WTC11 (cell line): ENCODE measurements around the gene ZNF747. TPM values are rescaled to one million over a fixed set of nuclear protein-coding genes. Genes with fewer than 3 reads are reported as not detected.

Experiments
- ATAC-seq: fragments of 200-7000 bp; cut with Tn5 transposase; 2 replicates; pipeline ENCODE4 v1.10.0; 2021; ENCODE audit warnings: mild to moderate bottlenecking, moderate library complexity
- CTCF ChIA-PET: fragments of 300-600 bp; sonication (Branson Sonifier 250); formaldehyde crosslinking; loops from one replicate; lab custom pipeline; 2021; ENCODE audit warnings: antibody characterized with exemption; lab: Charles Lee
- POLR2A ChIA-PET: fragments of 350-600 bp; sonication (Branson Sonifier 250); formaldehyde crosslinking; loops from one replicate; lab custom pipeline; 2021; ENCODE audit warnings: antibody characterized with exemption; lab: Charles Lee
- DNase-seq: peaks from one replicate; pipeline ENCODE4 v3.0.0; 2021; ENCODE audit warnings: low spot score
- H3K27ac Mint-ChIP-seq: 2 replicates; pipeline ENCODE4 v1.8.0; 2021; ENCODE audit warnings: mixed read lengths
- H3K27me3 Mint-ChIP-seq: 2 replicates; pipeline ENCODE4 v1.8.0; 2021; ENCODE audit warnings: low read depth, mild to moderate bottlenecking, moderate library complexity, mixed read lengths
- H3K36me3 Mint-ChIP-seq: 2 replicates; pipeline ENCODE4 v1.8.0; 2021; ENCODE audit warnings: mixed read lengths
- H3K4me1 Mint-ChIP-seq: 2 replicates; pipeline ENCODE4 v1.8.0; 2022; ENCODE audit warnings: mixed read lengths
- H3K4me3 Mint-ChIP-seq: 2 replicates; pipeline ENCODE4 v1.8.0; 2021; ENCODE audit warnings: mild to moderate bottlenecking, moderate library complexity, mixed read lengths
- H3K9me3 Mint-ChIP-seq: 2 replicates; pipeline ENCODE4 v1.8.0; 2021; ENCODE audit warnings: mixed read lengths
- ELF4 ChIP-seq: sonication (generic); formaldehyde crosslinking; IDR thresholded peaks from 2 replicates; pipeline ENCODE4 v1.8.1; 2022; ENCODE audit warnings: low read depth, mild to moderate bottlenecking, moderate library complexity, missing genetic modification reagents
- KAT7 ChIP-seq: sonication (generic); formaldehyde crosslinking; IDR thresholded peaks from 2 replicates; pipeline ENCODE4 v1.8.1; 2023; ENCODE audit warnings: missing genetic modification reagents, mild to moderate bottlenecking, borderline replicate concordance
- TCF7 ChIP-seq: sonication (generic); formaldehyde crosslinking; IDR thresholded peaks from 2 replicates; pipeline ENCODE4 v1.8.0; 2022; ENCODE audit warnings: mild to moderate bottlenecking, low read depth, missing genetic modification reagents, moderate library complexity
- ZNF232 ChIP-seq: sonication (generic); formaldehyde crosslinking; IDR thresholded peaks from 2 replicates; pipeline ENCODE4 v1.8.0; 2022; ENCODE audit warnings: mild to moderate bottlenecking, missing genetic modification reagents
- ZNF671 ChIP-seq: fragments of 250-450 bp; sonication (Bioruptor Pico); IDR thresholded peaks from 2 replicates; pipeline ENCODE4 v1.8.0; 2021; ENCODE audit warnings: mild to moderate bottlenecking
- total RNA-seq: library from RNA; stranded (reverse); gene quantifications from 3 replicates; pipeline ENCODE4 v1.2.3, GENCODE V29; 2021
- TF ChIP-seq, protein P1 (sequence below): sonication (generic); formaldehyde crosslinking; conservative IDR thresholded peaks from 2 replicates; pipeline ENCODE4 v1.8.1; 2023; ENCODE audit warnings: mild to moderate bottlenecking, low read depth, missing genetic modification reagents, moderate library complexity
- TF ChIP-seq, protein P2 (sequence below): sonication (generic); formaldehyde crosslinking; IDR thresholded peaks from 2 replicates; pipeline ENCODE4 v1.8.1; 2022; ENCODE audit warnings: missing genetic modification reagents, borderline replicate concordance
- TF ChIP-seq, protein P3 (sequence below): sonication (generic); formaldehyde crosslinking; IDR thresholded peaks from 2 replicates; pipeline ENCODE4 v1.8.0; 2023; ENCODE audit warnings: mild to moderate bottlenecking, missing genetic modification reagents
- TF ChIP-seq, protein P4 (sequence below): sonication (generic); formaldehyde crosslinking; conservative IDR thresholded peaks from 2 replicates; pipeline ENCODE4 v1.8.1; 2022; ENCODE audit warnings: mild to moderate bottlenecking, missing genetic modification reagents
- TF ChIP-seq, protein P5 (sequence below): sonication (generic); formaldehyde crosslinking; IDR thresholded peaks from 2 replicates; pipeline ENCODE4 v1.8.1; 2023; ENCODE audit warnings: mild to moderate bottlenecking, missing genetic modification reagents, moderate library complexity
- TF ChIP-seq, protein P6 (sequence below): sonication (generic); formaldehyde crosslinking; IDR thresholded peaks from 2 replicates; pipeline ENCODE4 v1.8.1; 2023; ENCODE audit warnings: mild to moderate bottlenecking, moderate library complexity, missing genetic modification reagents
- TF ChIP-seq, protein P7 (sequence below): sonication (generic); formaldehyde crosslinking; IDR thresholded peaks from 2 replicates; pipeline ENCODE4 v1.8.1; 2022; ENCODE audit warnings: low read depth, missing genetic modification reagents, borderline replicate concordance
- TF ChIP-seq, protein P8 (sequence below): sonication (generic); formaldehyde crosslinking; IDR thresholded peaks from 2 replicates; pipeline ENCODE4 v1.8.1; 2022; ENCODE audit warnings: mild to moderate bottlenecking, missing genetic modification reagents, moderate library complexity, borderline replicate concordance

ZNF747 gene
- total RNA-seq, 1 experiment from 2014 or later, result 11.3 TPM

DNA sequence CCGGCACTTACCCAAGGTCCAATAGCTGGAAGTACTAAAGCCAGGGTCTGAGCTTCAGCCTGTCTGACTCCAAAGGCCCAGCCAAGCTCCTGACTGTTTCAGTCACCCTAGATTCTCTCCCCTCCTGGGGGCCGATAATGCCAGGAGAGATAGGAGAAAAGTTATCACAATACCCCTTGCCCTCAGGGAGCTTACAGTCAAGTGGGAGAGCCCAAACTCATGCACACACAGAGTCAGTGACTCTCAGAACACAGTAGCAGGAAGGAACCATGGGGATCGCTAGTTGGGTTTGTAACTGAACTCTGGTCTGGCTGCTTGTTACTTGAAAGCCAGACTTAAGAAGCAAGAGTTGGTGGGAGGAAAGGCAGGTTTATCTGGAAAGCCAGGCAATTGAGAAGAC lies 23.1 kb downstream of the ZNF747 start (continued):
- TF ChIP-seq KAT7, result no peak
- TF ChIP-seq, protein P1, sequence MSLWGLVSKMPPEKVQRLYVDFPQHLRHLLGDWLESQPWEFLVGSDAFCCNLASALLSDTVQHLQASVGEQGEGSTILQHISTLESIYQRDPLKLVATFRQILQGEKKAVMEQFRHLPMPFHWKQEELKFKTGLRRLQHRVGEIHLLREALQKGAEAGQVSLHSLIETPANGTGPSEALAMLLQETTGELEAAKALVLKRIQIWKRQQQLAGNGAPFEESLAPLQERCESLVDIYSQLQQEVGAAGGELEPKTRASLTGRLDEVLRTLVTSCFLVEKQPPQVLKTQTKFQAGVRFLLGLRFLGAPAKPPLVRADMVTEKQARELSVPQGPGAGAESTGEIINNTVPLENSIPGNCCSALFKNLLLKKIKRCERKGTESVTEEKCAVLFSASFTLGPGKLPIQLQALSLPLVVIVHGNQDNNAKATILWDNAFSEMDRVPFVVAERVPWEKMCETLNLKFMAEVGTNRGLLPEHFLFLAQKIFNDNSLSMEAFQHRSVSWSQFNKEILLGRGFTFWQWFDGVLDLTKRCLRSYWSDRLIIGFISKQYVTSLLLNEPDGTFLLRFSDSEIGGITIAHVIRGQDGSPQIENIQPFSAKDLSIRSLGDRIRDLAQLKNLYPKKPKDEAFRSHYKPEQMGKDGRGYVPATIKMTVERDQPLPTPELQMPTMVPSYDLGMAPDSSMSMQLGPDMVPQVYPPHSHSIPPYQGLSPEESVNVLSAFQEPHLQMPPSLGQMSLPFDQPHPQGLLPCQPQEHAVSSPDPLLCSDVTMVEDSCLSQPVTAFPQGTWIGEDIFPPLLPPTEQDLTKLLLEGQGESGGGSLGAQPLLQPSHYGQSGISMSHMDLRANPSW (CRISPR knock-in tag), result no peak

DNA sequence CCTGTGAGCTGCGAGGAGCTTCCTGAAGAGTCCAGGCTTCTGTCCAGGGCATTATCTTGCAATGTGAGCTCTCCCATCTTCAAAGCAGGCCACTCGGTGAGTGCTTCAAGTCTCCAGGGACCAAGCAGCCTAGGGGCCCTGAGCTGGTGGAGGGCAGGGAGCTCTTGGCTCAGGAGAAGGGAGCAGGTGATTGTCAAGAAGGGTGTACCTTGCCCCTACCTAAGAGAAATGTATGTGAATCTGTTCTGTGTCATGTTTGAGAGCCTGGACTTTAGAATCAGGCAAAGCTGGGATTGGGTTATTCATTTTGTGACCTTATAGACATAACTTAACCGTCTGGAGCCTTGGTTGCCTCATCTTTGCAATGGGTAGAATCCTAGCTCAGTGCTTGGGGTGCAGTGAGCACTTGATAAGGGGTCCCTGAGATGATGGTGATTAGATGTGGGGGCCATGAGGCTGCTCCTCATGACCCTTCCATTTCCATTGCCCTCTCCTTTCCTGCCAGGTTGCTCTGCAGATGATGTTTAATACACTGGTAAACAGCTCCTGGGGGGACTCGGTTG lies 24.2 kb downstream of the ZNF747 start:
- no peaks in the 10 kb centered on the region for H3K9me3 Mint-ChIP-seq
- peaks cover 7% of the 10 kb centered on the region for H3K27me3 Mint-ChIP-seq
- POLR2A ChIA-PET, result no interaction called here
- no peak overlapping the region for H3K27ac Mint-ChIP-seq
- TF ChIP-seq, protein P2, sequence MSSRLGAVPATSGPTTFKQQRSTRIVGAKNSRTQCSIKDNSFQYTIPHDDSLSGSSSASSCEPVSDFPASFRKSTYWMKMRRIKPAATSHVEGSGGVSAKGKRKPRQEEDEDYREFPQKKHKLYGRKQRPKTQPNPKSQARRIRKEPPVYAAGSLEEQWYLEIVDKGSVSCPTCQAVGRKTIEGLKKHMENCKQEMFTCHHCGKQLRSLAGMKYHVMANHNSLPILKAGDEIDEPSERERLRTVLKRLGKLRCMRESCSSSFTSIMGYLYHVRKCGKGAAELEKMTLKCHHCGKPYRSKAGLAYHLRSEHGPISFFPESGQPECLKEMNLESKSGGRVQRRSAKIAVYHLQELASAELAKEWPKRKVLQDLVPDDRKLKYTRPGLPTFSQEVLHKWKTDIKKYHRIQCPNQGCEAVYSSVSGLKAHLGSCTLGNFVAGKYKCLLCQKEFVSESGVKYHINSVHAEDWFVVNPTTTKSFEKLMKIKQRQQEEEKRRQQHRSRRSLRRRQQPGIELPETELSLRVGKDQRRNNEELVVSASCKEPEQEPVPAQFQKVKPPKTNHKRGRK (CRISPR knock-in tag), result no peak
- TF ChIP-seq, protein P3, sequence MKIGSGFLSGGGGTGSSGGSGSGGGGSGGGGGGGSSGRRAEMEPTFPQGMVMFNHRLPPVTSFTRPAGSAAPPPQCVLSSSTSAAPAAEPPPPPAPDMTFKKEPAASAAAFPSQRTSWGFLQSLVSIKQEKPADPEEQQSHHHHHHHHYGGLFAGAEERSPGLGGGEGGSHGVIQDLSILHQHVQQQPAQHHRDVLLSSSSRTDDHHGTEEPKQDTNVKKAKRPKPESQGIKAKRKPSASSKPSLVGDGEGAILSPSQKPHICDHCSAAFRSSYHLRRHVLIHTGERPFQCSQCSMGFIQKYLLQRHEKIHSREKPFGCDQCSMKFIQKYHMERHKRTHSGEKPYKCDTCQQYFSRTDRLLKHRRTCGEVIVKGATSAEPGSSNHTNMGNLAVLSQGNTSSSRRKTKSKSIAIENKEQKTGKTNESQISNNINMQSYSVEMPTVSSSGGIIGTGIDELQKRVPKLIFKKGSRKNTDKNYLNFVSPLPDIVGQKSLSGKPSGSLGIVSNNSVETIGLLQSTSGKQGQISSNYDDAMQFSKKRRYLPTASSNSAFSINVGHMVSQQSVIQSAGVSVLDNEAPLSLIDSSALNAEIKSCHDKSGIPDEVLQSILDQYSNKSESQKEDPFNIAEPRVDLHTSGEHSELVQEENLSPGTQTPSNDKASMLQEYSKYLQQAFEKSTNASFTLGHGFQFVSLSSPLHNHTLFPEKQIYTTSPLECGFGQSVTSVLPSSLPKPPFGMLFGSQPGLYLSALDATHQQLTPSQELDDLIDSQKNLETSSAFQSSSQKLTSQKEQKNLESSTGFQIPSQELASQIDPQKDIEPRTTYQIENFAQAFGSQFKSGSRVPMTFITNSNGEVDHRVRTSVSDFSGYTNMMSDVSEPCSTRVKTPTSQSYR (CRISPR knock-in tag), result no peak
- TF ChIP-seq, protein P4, sequence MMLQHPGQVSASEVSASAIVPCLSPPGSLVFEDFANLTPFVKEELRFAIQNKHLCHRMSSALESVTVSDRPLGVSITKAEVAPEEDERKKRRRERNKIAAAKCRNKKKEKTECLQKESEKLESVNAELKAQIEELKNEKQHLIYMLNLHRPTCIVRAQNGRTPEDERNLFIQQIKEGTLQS (CRISPR knock-in tag), result no peak
- no peak for TF ChIP-seq ELF4
- CTCF ChIA-PET, result interaction anchor here (1.1 kb wide), 1 partner anchor 399 kb away, joined by 3 read pairs; no protein-coding TSS in a partner anchor
- ATAC-seq (no peak), DNase-seq (no peak)
- no peak overlapping the region for H3K4me3 Mint-ChIP-seq
- H3K4me1 Mint-ChIP-seq, result no peaks in the 10 kb centered on the region
- no peaks in the 10 kb centered on the region for H3K36me3 Mint-ChIP-seq

DNA sequence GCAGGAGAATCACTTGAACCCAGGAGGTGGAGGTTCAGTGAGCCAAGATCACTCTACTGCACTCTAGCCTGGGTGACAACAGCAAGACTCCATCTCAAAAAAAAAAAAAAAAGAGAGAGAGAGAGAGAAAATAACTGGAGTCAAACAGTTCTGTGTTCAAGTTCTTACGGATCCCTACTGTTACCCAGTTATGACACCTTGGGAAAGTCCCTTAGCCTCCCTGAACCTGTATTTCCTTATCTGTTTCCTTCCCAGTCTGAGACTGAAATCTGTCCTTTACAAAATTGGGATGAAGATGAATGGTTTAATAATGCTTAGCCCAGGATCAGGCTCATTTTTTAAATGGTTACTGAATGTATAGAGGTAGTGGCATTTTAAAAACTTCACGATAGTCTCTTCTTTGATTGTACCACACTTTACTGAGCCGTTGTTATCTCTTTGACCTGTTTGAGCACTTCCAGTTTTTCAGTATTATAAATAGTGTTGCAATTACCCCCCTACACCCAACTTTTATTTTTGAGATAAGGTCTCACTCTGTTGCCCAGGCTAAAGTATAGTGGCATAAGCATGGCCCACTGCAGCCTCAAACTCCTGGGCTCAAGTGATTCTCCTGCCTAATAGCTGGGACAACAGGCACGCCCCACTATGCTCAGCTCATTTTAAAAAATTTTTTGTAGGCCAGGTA lies 25.4 kb downstream of the ZNF747 start:
- CTCF ChIA-PET, result interaction anchor here (1.1 to 1.5 kb wide), 2 partner anchors 79 to 89 kb away, joined by 3 to 9 read pairs; partner anchors contain the start of gene DCTPP1
- ATAC-seq, result no peak

DNA sequence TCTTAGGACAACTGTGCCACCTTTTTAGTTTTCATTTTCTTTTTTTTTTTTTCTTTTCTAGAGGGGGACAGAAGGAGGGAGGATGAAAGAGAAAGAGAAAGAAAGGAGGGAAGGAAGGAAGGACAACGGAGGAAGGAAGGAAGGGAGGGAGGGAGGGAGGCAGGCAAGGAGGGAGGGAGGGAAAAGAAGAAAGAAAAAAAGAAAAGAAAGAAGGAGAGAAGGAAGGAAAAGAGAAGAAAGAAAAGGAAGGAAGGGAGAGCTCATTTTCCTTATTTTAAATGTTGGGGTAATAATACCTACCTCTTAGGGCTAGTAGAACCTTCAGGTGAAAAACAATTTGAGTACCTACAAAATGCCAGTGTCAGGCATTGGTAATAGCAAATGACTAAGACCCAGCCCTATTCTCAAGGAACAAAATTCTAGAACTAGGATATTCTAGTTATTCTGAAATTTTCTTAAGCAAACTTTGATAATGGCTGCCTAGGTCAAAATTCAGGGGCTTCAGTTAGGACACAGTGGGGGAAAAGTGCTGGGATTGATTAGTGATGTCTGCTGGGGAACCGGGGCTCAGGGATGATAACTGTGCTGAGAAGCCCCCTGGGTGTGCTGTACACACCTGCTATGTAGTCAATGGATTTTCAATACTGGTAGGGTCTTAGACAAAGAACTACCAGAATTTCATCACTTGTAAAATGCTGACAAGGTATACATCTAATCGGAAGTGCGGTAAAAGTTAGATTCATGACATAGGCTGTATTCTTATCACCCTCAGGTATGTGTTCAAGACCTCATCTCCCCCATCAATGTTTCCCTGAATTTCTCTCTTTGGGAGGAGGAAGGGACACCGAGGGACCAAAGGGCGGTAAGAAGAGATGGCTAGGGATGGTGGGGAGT lies 31.0 kb downstream of the ZNF747 start:
- CTCF ChIA-PET, result interaction anchor here (0.6 kb wide), 1 partner anchor 62 kb away, joined by 4 read pairs; no protein-coding TSS in a partner anchor
- Mint-ChIP-seq H3K27me3 (peaks cover 3% of the 10 kb centered on the region; the same call in 1 of the 2 replicates), H3K9me3 (no peaks in the 10 kb centered on the region), H3K27ac (no peak overlapping the region), H3K4me3 (no peak overlapping the region), H3K4me1 (no peaks in the 10 kb centered on the region), H3K36me3 (no peaks in the 10 kb centered on the region)
- POLR2A ChIA-PET, result no interaction called here
- no peak for ATAC-seq
- DNase-seq, result no peak
- TF ChIP-seq, protein P5, sequence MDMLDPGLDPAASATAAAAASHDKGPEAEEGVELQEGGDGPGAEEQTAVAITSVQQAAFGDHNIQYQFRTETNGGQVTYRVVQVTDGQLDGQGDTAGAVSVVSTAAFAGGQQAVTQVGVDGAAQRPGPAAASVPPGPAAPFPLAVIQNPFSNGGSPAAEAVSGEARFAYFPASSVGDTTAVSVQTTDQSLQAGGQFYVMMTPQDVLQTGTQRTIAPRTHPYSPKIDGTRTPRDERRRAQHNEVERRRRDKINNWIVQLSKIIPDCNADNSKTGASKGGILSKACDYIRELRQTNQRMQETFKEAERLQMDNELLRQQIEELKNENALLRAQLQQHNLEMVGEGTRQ (CRISPR knock-in tag), result no peak
- TF ChIP-seq, protein P6, sequence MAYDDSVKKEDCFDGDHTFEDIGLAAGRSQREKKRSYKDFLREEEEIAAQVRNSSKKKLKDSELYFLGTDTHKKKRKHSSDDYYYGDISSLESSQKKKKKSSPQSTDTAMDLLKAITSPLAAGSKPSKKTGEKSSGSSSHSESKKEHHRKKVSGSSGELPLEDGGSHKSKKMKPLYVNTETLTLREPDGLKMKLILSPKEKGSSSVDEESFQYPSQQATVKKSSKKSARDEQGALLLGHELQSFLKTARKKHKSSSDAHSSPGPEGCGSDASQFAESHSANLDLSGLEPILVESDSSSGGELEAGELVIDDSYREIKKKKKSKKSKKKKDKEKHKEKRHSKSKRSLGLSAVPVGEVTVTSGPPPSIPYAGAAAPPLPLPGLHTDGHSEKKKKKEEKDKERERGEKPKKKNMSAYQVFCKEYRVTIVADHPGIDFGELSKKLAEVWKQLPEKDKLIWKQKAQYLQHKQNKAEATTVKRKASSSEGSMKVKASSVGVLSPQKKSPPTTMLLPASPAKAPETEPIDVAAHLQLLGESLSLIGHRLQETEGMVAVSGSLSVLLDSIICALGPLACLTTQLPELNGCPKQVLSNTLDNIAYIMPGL (CRISPR knock-in tag), result no peak
- TF ChIP-seq, protein P7, sequence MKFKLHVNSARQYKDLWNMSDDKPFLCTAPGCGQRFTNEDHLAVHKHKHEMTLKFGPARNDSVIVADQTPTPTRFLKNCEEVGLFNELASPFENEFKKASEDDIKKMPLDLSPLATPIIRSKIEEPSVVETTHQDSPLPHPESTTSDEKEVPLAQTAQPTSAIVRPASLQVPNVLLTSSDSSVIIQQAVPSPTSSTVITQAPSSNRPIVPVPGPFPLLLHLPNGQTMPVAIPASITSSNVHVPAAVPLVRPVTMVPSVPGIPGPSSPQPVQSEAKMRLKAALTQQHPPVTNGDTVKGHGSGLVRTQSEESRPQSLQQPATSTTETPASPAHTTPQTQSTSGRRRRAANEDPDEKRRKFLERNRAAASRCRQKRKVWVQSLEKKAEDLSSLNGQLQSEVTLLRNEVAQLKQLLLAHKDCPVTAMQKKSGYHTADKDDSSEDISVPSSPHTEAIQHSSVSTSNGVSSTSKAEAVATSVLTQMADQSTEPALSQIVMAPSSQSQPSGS (CRISPR knock-in tag), result no peak
- TF ChIP-seq, protein P8, sequence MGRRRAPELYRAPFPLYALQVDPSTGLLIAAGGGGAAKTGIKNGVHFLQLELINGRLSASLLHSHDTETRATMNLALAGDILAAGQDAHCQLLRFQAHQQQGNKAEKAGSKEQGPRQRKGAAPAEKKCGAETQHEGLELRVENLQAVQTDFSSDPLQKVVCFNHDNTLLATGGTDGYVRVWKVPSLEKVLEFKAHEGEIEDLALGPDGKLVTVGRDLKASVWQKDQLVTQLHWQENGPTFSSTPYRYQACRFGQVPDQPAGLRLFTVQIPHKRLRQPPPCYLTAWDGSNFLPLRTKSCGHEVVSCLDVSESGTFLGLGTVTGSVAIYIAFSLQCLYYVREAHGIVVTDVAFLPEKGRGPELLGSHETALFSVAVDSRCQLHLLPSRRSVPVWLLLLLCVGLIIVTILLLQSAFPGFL, result no peak

More for the DNA sequence above, 25.4 kb downstream of the ZNF747 start:
- POLR2A ChIA-PET, result interaction anchor here (0.6 kb wide), 1 partner anchor 77 kb away, joined by 3 read pairs; no protein-coding TSS in a partner anchor
- Mint-ChIP-seq H3K9me3 (no peaks in the 10 kb centered on the region), H3K27me3 (peaks cover 4% of the 10 kb centered on the region), H3K4me3 (no peak overlapping the region), H3K27ac (no peak overlapping the region), H3K36me3 (no peaks in the 10 kb centered on the region), H3K4me1 (no peaks in the 10 kb centered on the region)
- TF ChIP-seq TCF7 (CRISPR knock-in tag), result no peak
- no peak for TF ChIP-seq ZNF232
- no peak for TF ChIP-seq ZNF671 (CRISPR knock-in tag)
- DNase-seq, result no peak
